Activated naive CD4-positive, alpha-beta T cell treated with anti-CD3 and anti-CD28 coated beads, Interleukin-2, amount 10 ng/mL, durations not matched to agents 7 days and 5 days (primary cell): ENCODE data around the gene DAB1.

Experiments
- CTCF ChIA-PET: fragments of 350-600 bp; sonication (Branson Sonifier 250); formaldehyde crosslinking; loops from one replicate; lab custom pipeline; 2021; ENCODE audit warnings: antibody characterized with exemption; lab: Charles Lee
- DNase-seq: peaks from one replicate; pipeline ENCODE4 v3.0.0-alpha.2; 2020
- H3K27ac Mint-ChIP-seq: one replicate; pipeline ENCODE4 v1.8.0; 2021; ENCODE audit warnings: mild to moderate bottlenecking, moderate library complexity, mixed read lengths
- H3K27me3 Mint-ChIP-seq: one replicate; pipeline ENCODE4 v1.8.0; 2021; ENCODE audit warnings: mild to moderate bottlenecking, mixed read lengths
- H3K36me3 Mint-ChIP-seq: one replicate; pipeline ENCODE4 v1.8.0; 2021; ENCODE audit warnings: mixed read lengths
- H3K4me1 Mint-ChIP-seq: one replicate; pipeline ENCODE4 v1.8.0; 2021; ENCODE audit warnings: mixed read lengths
- H3K4me3 Mint-ChIP-seq: one replicate; pipeline ENCODE4 v1.8.0; 2021; ENCODE audit warnings: mild to moderate bottlenecking, moderate library complexity, mixed read lengths
- H3K9me3 Mint-ChIP-seq: one replicate; pipeline ENCODE4 v1.8.0; 2021; ENCODE audit warnings: mixed read lengths

DAB1 gene

DNA sequence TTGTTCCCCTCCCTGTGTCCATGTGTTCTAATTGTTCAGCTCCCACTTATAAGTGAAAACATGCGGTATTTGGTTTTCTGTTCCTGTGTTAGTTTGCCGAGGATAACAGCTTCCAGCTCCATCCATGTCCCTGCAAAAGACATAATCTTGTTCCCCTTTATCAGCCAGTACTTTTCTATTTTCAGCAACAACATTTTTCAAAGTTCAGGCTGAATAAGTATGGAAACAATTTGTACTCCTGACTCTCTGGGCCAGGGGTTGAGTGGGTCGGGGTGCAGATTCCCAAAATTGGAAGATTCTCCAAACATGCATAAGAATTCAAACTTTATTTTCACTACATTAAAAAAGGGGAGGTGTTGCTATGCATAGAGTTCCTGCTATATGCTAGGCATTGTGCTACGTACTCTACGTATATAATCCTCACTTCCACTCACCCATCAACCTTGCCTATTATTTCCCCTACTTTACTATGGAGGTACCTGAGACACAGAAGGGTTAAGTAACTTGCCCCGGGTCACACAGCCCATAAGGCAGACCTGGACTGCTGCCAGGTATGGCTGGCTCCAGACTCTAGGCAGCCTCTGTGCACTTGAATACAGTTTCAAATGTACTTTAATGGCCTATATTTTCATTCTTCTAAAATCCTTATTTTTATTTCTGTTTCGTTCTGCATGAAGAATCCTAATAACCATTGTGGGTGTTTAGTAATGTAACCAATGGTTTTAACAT lies 341.0 kb downstream of the DAB1 start:
- Mint-ChIP-seq H3K4me1 (no peaks in the 10 kb centered on the region), H3K4me3 (no peak overlapping the region), H3K27ac (no peak overlapping the region), H3K36me3 (no peaks in the 10 kb centered on the region), H3K27me3 (no peaks in the 10 kb centered on the region), H3K9me3 (no peaks in the 10 kb centered on the region)
- no peak for DNase-seq
- CTCF ChIA-PET, result no interaction called here

DNA sequence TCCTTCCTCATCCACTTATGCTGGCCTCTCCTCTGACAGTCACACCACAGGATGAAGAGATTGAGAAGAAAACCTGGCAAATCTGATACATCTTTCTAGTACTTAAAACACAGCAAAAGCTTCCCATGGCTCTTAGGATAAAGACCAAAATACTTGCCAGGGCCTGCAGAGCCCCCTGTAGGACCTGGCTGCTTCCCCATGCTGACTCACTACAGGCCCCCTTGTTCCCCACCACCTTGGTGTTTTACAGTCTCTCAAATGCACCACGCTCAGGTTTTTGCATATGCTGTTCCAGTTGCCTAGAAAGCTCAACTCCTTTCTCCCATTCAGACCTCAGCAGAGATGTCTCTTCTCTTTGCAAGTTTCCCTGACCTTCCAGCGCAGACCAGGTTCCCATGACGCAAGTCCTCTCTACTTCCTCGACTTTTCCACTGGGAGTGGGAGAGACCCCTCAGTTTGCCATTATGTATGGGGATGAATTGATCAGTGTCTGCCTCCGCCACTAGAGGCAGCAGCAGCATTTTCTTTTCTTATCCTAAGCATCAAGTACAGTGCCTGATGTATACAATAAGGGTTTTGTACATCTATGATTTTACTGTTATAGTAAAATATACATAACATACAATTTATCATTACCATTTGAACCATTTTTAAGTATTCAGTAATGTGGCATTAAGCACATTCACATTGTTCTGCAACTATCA lies 344.3 kb downstream of the DAB1 start:
- Mint-ChIP-seq H3K9me3 (no peaks in the 10 kb centered on the region), H3K27me3 (no peaks in the 10 kb centered on the region), H3K36me3 (no peaks in the 10 kb centered on the region), H3K27ac (no peak overlapping the region), H3K4me1 (no peaks in the 10 kb centered on the region), H3K4me3 (no peak overlapping the region)
- CTCF ChIA-PET, result no interaction called here
- DNase-seq, result no peak

DNA sequence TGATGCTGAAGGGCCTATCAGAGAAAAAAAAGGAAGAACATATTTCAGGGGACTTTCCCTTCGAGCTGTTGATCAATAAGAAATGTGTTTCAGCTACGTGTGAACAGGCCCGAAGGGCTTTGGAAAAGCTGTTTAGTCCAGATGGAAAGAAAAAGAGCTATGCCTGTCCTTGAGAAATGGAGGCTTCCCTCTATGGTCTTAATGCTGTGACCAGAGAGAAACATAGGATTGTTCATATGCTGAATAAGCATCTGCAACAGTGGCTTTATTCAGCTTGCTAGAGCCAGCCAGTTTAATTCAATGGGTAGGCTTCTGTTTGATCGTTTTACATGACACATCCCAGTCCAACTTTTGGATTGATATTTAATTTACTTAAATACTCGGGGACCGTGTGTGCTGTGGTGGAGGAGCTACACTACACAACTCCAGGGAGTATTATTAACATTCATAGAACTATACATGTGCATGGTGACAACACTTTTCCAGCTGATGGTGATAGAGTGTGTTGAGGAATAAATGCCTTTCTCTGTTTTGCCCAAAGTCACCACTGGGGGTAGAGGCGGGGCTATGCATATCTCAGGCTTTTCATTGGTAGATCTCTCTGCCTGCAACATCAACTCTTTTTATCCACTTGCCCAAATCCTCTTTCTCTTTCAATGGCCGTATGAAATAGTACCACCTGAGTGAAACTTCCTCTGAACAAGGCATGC lies 351.3 kb downstream of the DAB1 start:
- CTCF ChIA-PET, result interaction anchor here (1.4 kb wide), 1 partner anchor 9 kb away, joined by 3 read pairs; no protein-coding TSS in a partner anchor
- no peaks in the 10 kb centered on the region for H3K4me1 Mint-ChIP-seq
- H3K36me3 Mint-ChIP-seq, result no peaks in the 10 kb centered on the region
- no peak overlapping the region for H3K27ac Mint-ChIP-seq
- H3K9me3 Mint-ChIP-seq, result no peaks in the 10 kb centered on the region
- no peak overlapping the region for H3K4me3 Mint-ChIP-seq
- DNase-seq, result no peak
- no peaks in the 10 kb centered on the region for H3K27me3 Mint-ChIP-seq

DNA sequence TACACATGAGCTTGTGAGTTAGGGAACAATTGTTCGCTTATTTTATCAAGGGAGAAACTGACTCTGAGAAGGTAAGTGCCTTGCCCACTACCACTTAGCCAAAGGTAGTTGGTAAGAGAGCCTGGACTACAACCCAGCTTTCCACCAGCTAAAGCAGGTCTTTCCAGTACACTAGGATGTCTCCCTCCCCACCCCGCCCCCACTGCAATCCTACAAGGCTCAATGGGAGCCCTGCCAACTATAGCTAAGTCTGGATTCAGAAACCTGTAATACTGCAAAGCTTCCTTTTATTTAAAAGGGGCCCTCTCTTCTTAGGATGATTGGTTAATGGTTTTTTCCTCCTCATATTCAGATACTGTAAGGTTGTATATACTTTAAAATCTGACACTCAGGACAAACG lies 356.0 kb downstream of the DAB1 start:
- H3K9me3 Mint-ChIP-seq, result no peaks in the 10 kb centered on the region
- DNase-seq, result no peak
- H3K4me1 Mint-ChIP-seq, result no peaks in the 10 kb centered on the region
- H3K27me3 Mint-ChIP-seq, result no peaks in the 10 kb centered on the region
- no peak overlapping the region for H3K27ac Mint-ChIP-seq
- CTCF ChIA-PET, result no interaction called here
- H3K4me3 Mint-ChIP-seq, result no peak overlapping the region
- H3K36me3 Mint-ChIP-seq, result no peaks in the 10 kb centered on the region

DNA sequence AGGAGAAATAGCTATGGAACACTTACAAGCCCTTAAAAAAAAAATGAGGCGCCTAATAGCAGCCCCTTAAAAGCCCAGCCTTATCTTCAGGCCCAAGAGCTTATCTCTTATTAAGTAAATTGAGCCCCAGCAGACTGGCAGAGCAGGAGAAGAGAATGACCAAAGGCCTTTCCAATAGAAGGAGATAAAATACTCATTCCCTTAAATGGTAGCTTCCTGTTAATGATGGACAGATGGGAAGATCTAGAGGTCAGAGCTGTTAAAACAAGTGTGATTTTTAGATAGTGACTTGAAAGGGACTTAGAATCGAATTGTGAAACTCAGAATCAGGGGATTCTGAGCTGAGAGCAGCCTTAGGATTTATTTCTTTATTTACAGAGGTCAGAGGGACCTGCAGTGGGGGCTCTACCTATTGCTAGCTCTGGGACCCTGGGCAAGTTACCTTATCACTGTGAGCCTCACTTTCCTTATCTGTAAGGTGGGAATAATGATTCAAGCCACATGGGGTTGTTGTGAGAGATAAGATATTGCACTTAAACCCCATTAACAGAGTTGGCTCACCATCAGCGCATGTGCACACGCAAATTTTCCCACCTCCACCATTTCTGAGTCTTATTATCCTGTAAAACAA lies 356.8 kb downstream of the DAB1 start:
- CTCF ChIA-PET, result interaction anchor here (0.6 kb wide), 1 partner anchor 1332 kb away, joined by 3 read pairs; no protein-coding TSS in a partner anchor
- H3K4me3 Mint-ChIP-seq, result no peak overlapping the region
- H3K36me3 Mint-ChIP-seq, result no peaks in the 10 kb centered on the region
- H3K4me1 Mint-ChIP-seq, result no peaks in the 10 kb centered on the region
- H3K27ac Mint-ChIP-seq, result no peak overlapping the region
- H3K9me3 Mint-ChIP-seq, result no peaks in the 10 kb centered on the region
- no peak for DNase-seq
- no peaks in the 10 kb centered on the region for H3K27me3 Mint-ChIP-seq

DNA sequence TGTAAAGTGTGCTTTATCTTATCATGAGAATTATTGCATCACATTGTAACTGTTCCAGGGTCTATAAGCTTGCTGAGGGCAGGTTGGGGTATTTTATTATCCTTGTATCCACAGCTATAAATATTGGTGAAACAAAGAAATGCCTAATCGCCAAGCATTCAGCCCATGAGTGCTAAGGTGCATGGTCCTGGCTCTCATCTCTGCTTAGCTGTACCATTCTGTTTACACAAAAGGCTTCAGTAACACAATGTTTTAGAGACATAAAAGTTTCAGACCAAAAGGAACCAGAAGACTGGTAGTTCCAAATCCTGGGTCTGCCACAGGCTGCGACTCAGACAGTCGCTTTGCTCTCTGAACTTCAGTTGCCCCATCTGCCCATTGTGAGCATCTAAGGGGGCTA lies 358.4 kb downstream of the DAB1 start:
- Mint-ChIP-seq H3K4me3 (no peak overlapping the region), H3K9me3 (no peaks in the 10 kb centered on the region), H3K27me3 (no peaks in the 10 kb centered on the region), H3K4me1 (no peaks in the 10 kb centered on the region), H3K27ac (no peak overlapping the region), H3K36me3 (no peaks in the 10 kb centered on the region)
- CTCF ChIA-PET, result no interaction called here
- no peak for DNase-seq

DNA sequence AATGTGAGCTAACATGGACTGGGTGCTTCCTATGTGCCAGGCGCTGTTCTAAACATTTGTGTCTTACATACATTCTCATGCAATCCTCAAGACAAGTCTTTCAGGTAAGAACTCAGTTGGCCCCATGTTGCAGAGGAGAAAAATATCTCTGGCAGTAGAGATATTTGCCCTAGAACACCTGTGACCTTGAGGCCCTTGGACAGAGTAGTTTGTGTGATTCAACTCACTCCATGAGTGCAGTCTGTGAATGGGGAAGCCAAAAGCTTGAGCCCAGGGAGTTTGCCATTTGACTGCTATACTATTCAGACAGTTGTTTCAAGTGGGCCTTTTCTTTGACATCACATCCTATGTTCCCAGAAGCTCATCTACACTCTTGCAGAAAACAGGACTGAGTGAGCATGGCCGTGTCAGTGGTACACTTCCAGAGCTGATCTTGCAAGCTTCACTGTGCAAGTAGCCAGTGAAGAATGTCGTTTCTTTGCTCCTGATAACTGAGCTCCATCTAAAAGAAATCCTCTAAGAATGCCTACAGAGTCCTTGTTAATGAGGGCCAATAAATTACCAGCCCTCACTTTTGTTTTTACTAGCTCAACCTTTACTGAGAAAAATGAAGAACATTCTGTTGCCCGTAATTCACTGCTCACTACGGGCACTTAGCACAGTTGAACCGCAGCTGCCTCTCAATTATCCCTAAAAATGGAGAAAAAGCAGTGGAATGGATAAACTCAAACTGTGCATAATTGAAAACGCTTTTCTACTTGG lies 359.3 kb downstream of the DAB1 start:
- Mint-ChIP-seq H3K9me3 (no peaks in the 10 kb centered on the region), H3K27ac (no peak overlapping the region), H3K4me3 (no peak overlapping the region)

DNA sequence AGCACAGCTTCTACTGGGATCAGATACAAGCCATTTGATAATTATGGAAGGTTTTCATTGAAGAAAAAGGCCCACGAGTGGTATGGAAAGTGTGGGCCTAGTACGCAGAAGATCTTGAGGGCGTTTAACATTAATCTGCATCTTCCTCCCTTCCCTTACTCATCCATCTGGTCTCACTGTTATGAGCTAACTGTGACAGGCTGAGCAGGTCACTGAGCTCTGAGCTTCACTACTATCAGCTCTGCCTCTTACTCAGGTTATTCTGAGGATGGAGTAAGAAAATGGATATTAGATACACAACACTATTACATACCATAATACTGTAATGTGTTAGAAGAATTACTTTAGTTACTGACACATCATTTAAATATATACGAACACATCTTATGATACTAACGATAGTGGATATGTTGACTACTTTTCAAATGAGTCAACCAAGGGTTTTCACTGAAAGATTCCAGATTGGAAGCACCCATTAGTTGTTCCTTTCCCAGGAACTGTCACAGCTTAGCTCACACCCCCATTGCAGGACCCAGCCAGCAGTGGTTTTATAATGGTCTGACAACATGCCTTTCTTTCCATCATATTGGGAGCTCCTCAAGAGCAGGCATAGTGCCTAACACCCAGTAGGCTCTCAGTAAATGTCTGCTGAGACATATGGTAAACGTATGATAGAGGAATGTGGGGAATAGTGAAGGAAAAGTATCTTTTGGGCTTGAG lies 360.3 kb downstream of the DAB1 start:
- DNase-seq, result no peak
- Mint-ChIP-seq H3K4me1 (no peaks in the 10 kb centered on the region), H3K36me3 (no peaks in the 10 kb centered on the region), H3K27me3 (no peaks in the 10 kb centered on the region), H3K27ac (no peak overlapping the region), H3K9me3 (no peaks in the 10 kb centered on the region), H3K4me3 (no peak overlapping the region)
- CTCF ChIA-PET, result interaction anchor here (1.2 kb wide), 1 partner anchor 9 kb away, joined by 3 read pairs; no protein-coding TSS in a partner anchor

More for the DNA sequence above, 359.3 kb downstream of the DAB1 start:
- Mint-ChIP-seq H3K4me1 (no peaks in the 10 kb centered on the region), H3K27me3 (no peaks in the 10 kb centered on the region), H3K36me3 (no peaks in the 10 kb centered on the region)
- CTCF ChIA-PET, result no interaction called here
- DNase-seq, result no peak

DNA sequence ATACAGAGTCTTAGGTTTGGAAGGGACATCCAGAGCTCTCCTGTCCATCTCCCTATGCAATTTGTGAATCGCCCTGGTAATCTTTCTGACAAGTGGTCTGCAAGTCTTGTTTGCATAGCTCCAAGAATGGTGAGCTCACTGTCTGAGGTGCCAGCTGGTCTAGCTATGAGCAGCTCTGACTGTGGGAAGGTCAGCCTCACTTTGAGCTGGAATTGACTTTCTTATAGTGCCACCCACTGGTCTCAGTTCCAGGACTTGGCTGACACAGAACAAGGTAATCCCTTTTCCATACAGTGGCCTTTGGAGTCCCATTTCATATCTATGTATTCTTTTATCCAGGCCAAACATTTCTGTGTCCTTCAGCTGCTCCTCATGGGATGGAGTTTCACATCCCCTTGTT lies 362.5 kb downstream of the DAB1 start:
- H3K4me3 Mint-ChIP-seq, result no peak overlapping the region
- H3K36me3 Mint-ChIP-seq, result no peaks in the 10 kb centered on the region
- H3K9me3 Mint-ChIP-seq, result no peaks in the 10 kb centered on the region
- no peak for DNase-seq
- no peaks in the 10 kb centered on the region for H3K4me1 Mint-ChIP-seq
- no peaks in the 10 kb centered on the region for H3K27me3 Mint-ChIP-seq
- no peak overlapping the region for H3K27ac Mint-ChIP-seq
- CTCF ChIA-PET, result no interaction called here

DNA sequence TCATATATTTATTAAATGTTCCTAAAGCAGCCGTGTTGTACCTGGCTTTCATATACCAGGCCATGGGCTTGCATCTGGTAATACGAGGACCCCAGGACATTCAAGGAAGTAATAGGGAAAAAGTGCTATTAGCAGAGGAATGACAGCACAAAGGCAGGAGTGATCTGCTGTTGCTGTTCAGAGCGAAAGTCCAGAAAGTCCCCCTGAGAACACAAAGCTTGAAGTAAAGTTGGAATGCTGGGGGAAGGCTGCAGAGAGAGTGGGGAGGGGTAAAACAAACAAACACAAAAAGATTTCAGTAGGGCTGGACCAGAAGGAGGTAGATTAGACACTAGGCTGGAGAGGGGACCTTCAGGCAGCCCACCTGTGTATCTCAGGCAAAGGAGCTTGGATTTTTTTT lies 363.4 kb downstream of the DAB1 start:
- no peak for DNase-seq
- CTCF ChIA-PET, result no interaction called here
- Mint-ChIP-seq H3K4me1 (no peaks in the 10 kb centered on the region), H3K36me3 (no peaks in the 10 kb centered on the region), H3K9me3 (no peaks in the 10 kb centered on the region), H3K27ac (no peak overlapping the region), H3K4me3 (no peak overlapping the region), H3K27me3 (no peaks in the 10 kb centered on the region)

DNA sequence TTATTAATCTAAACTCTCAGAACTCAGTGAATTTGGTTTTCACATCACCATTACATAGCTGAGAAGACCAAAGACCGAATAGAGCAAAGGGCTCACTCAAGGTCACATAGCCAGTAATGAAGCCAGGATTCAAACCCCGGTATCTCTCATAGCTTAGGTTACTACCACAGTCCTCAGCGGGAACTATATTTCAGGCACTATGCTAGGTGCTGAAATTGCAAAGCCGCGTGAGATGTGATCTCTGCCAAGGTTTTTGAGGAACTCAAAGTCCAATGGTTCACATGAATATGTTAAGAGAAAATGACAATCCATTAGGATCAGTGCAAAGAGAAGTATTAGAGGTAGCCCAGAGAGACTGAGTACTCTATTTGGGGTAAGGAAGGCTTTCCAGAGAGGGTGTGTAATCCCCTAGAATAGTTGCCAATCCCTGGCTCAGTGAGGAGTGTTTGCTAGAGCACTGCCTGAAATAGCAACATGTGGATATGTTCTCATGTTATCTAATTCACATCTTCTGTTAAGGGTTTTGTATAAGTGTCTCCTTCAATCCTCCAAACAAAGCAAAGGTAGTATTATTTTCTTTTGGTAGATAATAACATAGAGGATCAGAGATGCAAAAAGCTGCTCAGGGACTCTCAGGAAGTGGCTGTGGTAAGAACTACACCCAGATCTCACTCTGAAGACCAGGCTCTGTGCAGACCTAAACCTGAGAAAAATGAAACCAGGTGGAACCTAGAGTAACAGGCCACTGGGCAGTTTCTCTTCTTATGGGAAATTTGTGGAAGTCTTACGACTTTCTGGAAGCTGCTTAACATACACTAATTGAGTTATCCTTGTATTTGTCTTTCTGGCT lies 365.0 kb downstream of the DAB1 start:
- no peaks in the 10 kb centered on the region for H3K36me3 Mint-ChIP-seq
- no peak overlapping the region for H3K4me3 Mint-ChIP-seq
- CTCF ChIA-PET, result no interaction called here
- H3K27ac Mint-ChIP-seq, result no peak overlapping the region
- no peaks in the 10 kb centered on the region for H3K27me3 Mint-ChIP-seq
- no peaks in the 10 kb centered on the region for H3K4me1 Mint-ChIP-seq
- DNase-seq, result no peak
- no peaks in the 10 kb centered on the region for H3K9me3 Mint-ChIP-seq

DNA sequence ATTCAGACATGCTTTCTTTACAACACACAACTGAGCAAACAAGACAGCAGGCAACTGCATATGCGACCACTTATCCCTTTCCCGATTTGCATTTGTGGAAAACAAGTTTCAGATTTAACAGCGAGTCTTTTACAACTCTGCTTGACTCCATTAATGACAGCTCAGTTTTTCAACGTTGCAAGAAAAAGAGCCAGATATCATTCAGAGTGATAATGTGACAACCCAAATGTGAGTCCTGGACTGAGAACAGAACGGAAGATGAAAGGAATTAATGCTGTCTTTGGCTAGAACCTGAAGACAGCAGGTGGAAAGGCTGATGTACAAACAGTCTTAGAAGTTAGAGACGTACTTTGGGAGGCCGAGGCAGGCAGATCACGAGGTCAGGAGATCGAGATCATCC lies 375.0 kb downstream of the DAB1 start:
- H3K27ac Mint-ChIP-seq, result no peak overlapping the region
- H3K4me3 Mint-ChIP-seq, result no peak overlapping the region
- H3K27me3 Mint-ChIP-seq, result no peaks in the 10 kb centered on the region

DNA sequence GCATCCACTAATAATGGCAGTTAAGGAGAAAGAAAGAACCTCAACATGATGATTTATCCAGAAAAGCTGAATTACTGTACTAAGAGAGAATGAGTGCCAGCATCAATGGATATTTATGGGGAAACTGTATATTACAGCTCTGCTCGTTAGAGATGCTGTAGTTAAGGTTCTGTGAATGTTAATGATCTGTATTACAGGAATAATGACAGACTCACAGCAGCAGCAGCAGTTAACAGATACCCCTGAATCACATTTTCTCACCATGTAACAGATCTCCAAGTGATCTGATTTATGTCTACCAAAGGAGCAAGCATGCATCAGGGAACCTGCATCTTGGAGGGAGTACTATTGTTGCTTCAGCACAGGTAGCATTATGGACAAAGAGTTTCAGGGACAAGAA lies 377.4 kb downstream of the DAB1 start:
- no peak overlapping the region for H3K27ac Mint-ChIP-seq
- no peaks in the 10 kb centered on the region for H3K36me3 Mint-ChIP-seq
- no peak overlapping the region for H3K4me3 Mint-ChIP-seq
- CTCF ChIA-PET, result no interaction called here
- no peak for DNase-seq
- H3K4me1 Mint-ChIP-seq, result no peaks in the 10 kb centered on the region
- no peaks in the 10 kb centered on the region for H3K27me3 Mint-ChIP-seq
- H3K9me3 Mint-ChIP-seq, result no peaks in the 10 kb centered on the region

More for the DNA sequence above, 375.0 kb downstream of the DAB1 start:
- CTCF ChIA-PET, result no interaction called here
- no peak for DNase-seq
- Mint-ChIP-seq H3K36me3 (no peaks in the 10 kb centered on the region), H3K4me1 (no peaks in the 10 kb centered on the region), H3K9me3 (no peaks in the 10 kb centered on the region)
